Natural killer cell (primary cell): ENCODE data around the gene RHOBTB3. TPM values are rescaled to one million over a fixed set of nuclear protein-coding genes. Genes with fewer than 3 reads are reported as not detected.
A peak's percentile ranks its signal among the peaks of the same experiment; 100 is the strongest.

Experiments used
- ATAC-seq, 3 donors: fragments of 150-1000 bp in 2 of 3; fragments of 200-7000 bp in 1 of 3; cut with Tn5 transposase; 1 replicate in 1 of 3; 2 replicates in 2 of 3; pipeline ENCODE4 v1.10.0; 2021; ENCODE audit warnings: mild to moderate bottlenecking in 2 of 3, moderate library complexity in 2 of 3
- DNase-seq, 2 donors: peaks; one replicate each; pipeline versions ENCODE4 v3.0.0 to v3.0.0-alpha.2; 2013 to 2021; ENCODE audit warnings: mixed read lengths in 1 of 2
- H3K27ac ChIP-seq: one replicate; pipeline ENCODE4 v1.5.1; 2013; ENCODE audit warnings: mild to moderate bottlenecking, low read length
- H3K27me3 ChIP-seq: one replicate; pipeline ENCODE4 v1.6.1; 2013; ENCODE audit warnings: low read length; ENCODE audit not compliant: control insufficient read depth, insufficient read depth
- H3K36me3 ChIP-seq: one replicate; pipeline ENCODE4 v1.6.1; 2013; ENCODE audit warnings: low read length; ENCODE audit not compliant: control insufficient read depth, insufficient read depth
- H3K4me1 ChIP-seq: one replicate; pipeline ENCODE4 v1.6.1; 2013; ENCODE audit warnings: low read length; ENCODE audit not compliant: control insufficient read depth, insufficient read depth
- H3K4me3 ChIP-seq: one replicate; pipeline ENCODE4 v1.5.1; 2013; ENCODE audit warnings: low read length
- H3K9me3 ChIP-seq: one replicate; pipeline ENCODE4 v1.6.1; 2013; ENCODE audit warnings: low read length; ENCODE audit not compliant: control insufficient read depth, insufficient read depth
- H3K27ac Mint-ChIP-seq, 2 donors: one replicate each; pipeline ENCODE4 v1.8.0; 2022; ENCODE audit warnings: mild to moderate bottlenecking in 2 of 2, mixed read lengths in 2 of 2, moderate library complexity in 1 of 2
- H3K27me3 Mint-ChIP-seq, 2 donors: one replicate each; pipeline ENCODE4 v1.8.0; 2022; ENCODE audit warnings: low read depth in 2 of 2, mixed read lengths in 2 of 2
- H3K36me3 Mint-ChIP-seq: one replicate; pipeline ENCODE4 v1.8.0; 2022; ENCODE audit warnings: mixed read lengths
- H3K4me1 Mint-ChIP-seq, 2 donors: one replicate each; pipeline ENCODE4 v1.8.0; 2022; ENCODE audit warnings: mixed read lengths in 2 of 2
- H3K4me3 Mint-ChIP-seq: one replicate; pipeline ENCODE4 v1.8.0; 2022; ENCODE audit warnings: mild to moderate bottlenecking, moderate library complexity, mixed read lengths
- H3K9me3 Mint-ChIP-seq, 2 donors: one replicate each; pipeline ENCODE4 v1.8.0; 2022; ENCODE audit warnings: mixed read lengths in 2 of 2
- CTCF ChIP-seq: fragments of 200-600 bp; IDR thresholded peaks from one replicate; pipeline ENCODE4 v1.8.0; 2022; ENCODE audit warnings: antibody characterized with exemption
- WGBS: methylation state at CpG from one replicate; pipeline ENCODE4 v1.1.7; 2013; ENCODE audit warnings: missing lambda C conversion rate; ENCODE audit not compliant: insufficient coverage; 5-methylcytosine and 5-hydroxymethylcytosine counted together
- intact Hi-C: fragments of 100-400 bp; cut with micrococcal nuclease; formaldehyde crosslinking; loops from one replicate; pipeline ENCODE4 v1.14.2; 2022
- total RNA-seq, 4 donors: library from RNA; stranded (reverse); fragments of 120-200 nt in 1 of 4; gene quantifications; one replicate each; pipeline versions ENCODE4 v1.2.3 to v1.2.4, GENCODE V29; 2013 to 2022

Gene RHOBTB3
- total RNA-seq, 3 donors from 2014 or later (not counting 1 experiment from before 2014, with no cell fraction given), result 46.5 to 55.1 (median 46.5) TPM

- ATAC-seq, result no peak
- Histone ChIP-seq H3K36me3 (peaks cover 50% of the 10 kb centered on the region), H3K4me1 (peaks cover 66% of the 10 kb centered on the region), H3K9me3 (no peaks in the 10 kb centered on the region), H3K4me3 (peak overlapping the region; percentile 30), H3K27ac (peak overlapping the region; percentile 86), H3K27me3 (no peaks in the 10 kb centered on the region)
- H3K9me3 Mint-ChIP-seq, result no peaks in the 10 kb centered on the region
- peaks cover 26% of the 10 kb centered on the region for H3K36me3 Mint-ChIP-seq
- peak overlapping the region; percentile 81 to 92 for H3K27ac Mint-ChIP-seq
- no peak for DNase-seq
- no peaks in the 10 kb centered on the region for H3K27me3 Mint-ChIP-seq
- 15% methylated on average over 2 of the region's 4 CpGs for WGBS
- TF ChIP-seq CTCF, result no peak
- H3K4me1 Mint-ChIP-seq, result peaks cover 83 to 86% of the 10 kb centered on the region in 2 donors
- peak overlapping the region; percentile 84 for H3K4me3 Mint-ChIP-seq
- intact Hi-C loops, result no loop called here
These were observed 85.6 kb downstream of the RHOBTB3 start for GRCh38 chr5:95816776-95817175.

GRCh38 chr5:95817430-95817829 lies 86.3 kb downstream of the RHOBTB3 start:
- ATAC-seq, result peak; percentile 73 to 77 (median 73)
- no peaks in the 10 kb centered on the region for H3K27me3 Mint-ChIP-seq
- intact Hi-C loops, result no loop called here
- H3K27me3 ChIP-seq, result no peaks in the 10 kb centered on the region
- peak overlapping the region; percentile 86 for H3K27ac ChIP-seq
- peak overlapping the region; percentile 30 for H3K4me3 ChIP-seq
- 56% methylated on average over 12 of the region's 12 CpGs for WGBS
- peaks cover 26% of the 10 kb centered on the region for H3K36me3 Mint-ChIP-seq
- H3K4me1 Mint-ChIP-seq, result peaks cover 80 to 85% of the 10 kb centered on the region in 2 donors
- no peaks in the 10 kb centered on the region for H3K9me3 Mint-ChIP-seq
- peak overlapping the region; percentile 84 for H3K4me3 Mint-ChIP-seq
- peaks cover 59% of the 10 kb centered on the region for H3K4me1 ChIP-seq
- H3K27ac Mint-ChIP-seq, result peak overlapping the region; percentile 81 to 92
- peaks cover 45% of the 10 kb centered on the region for H3K36me3 ChIP-seq
- no peaks in the 10 kb centered on the region for H3K9me3 ChIP-seq
- TF ChIP-seq CTCF, result no peak
- peak; percentile 60 to 61 for DNase-seq

DNA sequence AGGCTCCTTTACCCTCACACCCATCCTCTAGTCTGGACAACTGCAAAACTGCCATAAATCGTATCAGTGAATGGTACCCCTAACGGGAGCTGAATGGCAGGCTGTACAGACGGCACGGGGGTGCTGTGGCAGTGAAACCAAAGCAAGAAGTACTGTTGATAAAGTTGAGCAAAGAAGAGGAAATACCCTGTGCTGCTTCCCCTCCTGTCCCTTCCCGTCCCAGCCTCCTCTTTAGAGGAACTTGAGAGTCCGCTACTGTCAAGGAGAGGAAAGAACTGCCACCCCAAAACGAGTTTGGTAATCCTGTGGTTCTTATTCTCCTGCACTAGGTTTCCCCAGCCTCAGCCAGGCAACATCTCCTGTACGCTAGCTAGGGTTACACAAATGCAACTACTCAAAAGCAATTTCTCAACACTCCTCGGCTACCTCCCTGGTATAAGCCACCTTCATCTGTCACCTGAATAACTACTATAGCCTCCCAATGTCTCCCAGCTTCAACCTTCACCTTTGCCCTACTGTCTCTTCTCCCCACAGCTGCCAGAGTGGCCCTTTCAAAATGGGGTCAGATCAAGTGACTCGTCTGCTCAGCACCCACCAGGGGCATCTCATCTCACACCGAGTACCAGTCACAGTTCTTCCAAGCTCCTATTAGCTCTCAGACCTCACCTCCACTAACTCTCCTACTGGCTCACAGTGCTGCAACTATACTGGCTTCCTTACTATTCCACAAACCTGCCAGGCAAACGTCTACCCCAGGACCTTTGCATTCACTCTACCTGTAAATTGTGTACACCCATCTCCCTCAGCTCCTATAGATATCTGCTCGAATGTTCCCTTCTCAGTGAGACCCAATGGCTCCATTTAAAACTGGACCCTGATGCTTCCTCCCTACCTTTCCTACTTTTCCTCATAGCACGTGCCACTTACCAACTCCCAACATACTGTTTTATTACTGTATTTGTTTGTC lies 87.3 kb downstream of the RHOBTB3 start:
- H3K27ac ChIP-seq, result peak overlapping the region; percentile 86
- H3K36me3 Mint-ChIP-seq, result peaks cover 22% of the 10 kb centered on the region
- DNase-seq (peak in 1 of 2 donors; percentile 60), ATAC-seq (peak; percentile 30 to 67 (median 40))
- no peaks in the 10 kb centered on the region for H3K9me3 ChIP-seq
- intact Hi-C loops, result loop anchor here (2.0 kb wide), 1 partner anchor 16 kb away; no protein-coding TSS in a partner anchor
- H3K36me3 ChIP-seq, result peaks cover 38% of the 10 kb centered on the region
- H3K4me3 Mint-ChIP-seq, result peak overlapping the region; percentile 84
- H3K4me1 Mint-ChIP-seq, result peaks cover 79 to 87% of the 10 kb centered on the region in 2 donors
- peak overlapping the region; percentile 30 for H3K4me3 ChIP-seq
- peaks cover 63% of the 10 kb centered on the region for H3K4me1 ChIP-seq
- H3K9me3 Mint-ChIP-seq, result no peaks in the 10 kb centered on the region
- TF ChIP-seq CTCF, result no peak
- no peaks in the 10 kb centered on the region for H3K27me3 ChIP-seq
- 20% methylated on average over 14 of the region's 14 CpGs for WGBS
- H3K27ac Mint-ChIP-seq, result peak overlapping the region; percentile 81 to 92
- H3K27me3 Mint-ChIP-seq, result no peaks in the 10 kb centered on the region
